GM21717 (cell line): ENCODE measurements around the gene MAL.
"Not testable (repeated sequence)": the region's sequence is repeated elsewhere in the genome, so short reads cannot be mapped to it uniquely, and the experiment has no call there.

ENCODE experiments used
- ATAC-seq: cut with Tn5 transposase; IDR thresholded peaks from one replicate; pipeline ENCODE4 v1.9.1; 2021; ENCODE audit warnings: mild to moderate bottlenecking, moderate library complexity; ENCODE audit not compliant: unreplicated experiment

Gene MAL

DNA sequence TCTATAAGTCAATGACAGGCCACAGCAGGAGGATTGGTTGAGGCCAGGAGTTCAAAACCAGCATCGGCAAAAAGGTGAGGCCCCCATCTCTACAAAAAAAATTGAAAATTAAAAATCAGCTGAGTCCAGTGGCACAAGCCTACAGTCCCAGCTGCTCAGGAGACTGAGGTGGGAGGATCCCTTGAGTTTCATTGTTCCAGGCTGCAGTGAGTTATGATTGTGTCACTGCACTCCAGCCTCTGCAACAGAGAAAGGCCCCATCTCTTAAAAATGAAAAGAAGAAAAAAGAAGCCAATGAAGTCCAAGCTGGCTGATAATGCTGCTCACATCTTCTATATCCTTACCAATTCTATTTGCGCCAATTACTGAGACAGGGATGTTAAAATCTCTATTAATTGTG is 57.0 kb downstream of the MAL start:
- ATAC-seq: no peak

DNA sequence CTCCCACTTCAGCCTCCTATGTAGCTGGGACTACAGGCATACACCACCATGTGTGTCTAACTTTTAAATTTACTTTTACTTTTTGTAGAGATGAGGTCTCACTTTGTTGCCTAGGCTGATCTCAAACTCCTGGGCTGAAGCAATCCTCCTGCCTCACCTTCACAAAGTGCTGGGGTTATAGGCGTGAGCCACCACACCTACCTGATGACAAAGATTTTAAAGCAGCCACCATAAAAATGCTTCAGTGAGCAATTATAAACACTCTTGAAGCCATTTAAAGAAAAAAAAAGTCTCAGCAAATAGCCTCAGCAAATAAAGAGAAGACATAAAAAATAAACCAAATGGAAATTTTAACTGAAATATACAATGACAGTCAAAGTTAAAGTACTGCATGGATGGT is 60.5 kb downstream of the MAL start:
- no peak for ATAC-seq

DNA sequence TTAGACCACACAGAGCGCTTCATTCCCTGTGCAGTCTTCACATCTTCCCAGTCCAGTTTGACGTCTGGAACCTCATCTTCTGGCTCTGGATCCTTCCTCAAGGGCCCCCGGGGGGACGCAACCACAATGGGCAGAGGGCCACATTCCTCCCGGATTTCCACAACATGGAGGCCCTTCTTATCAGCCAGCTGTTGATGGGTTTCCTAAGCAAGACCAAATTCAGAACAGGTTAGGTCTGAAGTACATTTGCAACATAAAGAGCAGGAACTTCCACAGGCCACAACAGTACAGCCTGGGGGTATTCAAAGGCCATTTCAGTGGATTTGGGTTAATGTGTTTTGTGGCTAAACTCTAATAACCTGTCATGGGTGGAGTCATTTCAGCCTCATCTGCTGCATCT is 61.9 kb downstream of the MAL start:
- no peak for ATAC-seq

DNA sequence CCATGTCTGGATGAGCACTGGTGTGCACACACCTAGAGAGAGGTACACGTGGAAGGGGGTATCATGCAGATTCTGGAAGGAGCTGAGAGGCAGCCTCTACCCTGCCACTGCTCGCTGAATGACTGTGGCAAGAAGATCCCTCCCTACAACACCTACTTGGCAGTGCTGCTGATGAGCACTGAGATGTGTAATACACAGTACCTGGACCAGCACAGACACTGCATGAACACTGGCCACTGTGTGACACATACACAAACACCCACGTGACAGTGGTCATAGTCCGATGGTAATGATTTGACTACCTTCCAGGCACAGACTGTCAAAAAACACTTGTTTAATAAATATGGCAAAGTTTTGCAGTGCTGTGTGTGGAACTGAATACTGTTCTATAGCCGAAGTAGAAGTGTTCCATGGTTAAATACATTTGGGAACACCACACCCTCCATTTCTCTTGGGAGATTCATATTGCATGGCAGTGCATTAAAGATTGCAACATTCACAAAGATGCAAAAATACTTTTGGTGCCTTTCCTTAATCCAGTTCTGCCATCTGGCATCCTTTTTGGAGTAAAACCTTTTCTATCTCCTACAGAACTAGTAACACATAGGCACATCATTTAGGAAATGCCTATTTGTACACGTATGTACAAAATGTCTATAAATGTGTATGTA is 66.5 kb downstream of the MAL start:
- no peak for ATAC-seq

DNA sequence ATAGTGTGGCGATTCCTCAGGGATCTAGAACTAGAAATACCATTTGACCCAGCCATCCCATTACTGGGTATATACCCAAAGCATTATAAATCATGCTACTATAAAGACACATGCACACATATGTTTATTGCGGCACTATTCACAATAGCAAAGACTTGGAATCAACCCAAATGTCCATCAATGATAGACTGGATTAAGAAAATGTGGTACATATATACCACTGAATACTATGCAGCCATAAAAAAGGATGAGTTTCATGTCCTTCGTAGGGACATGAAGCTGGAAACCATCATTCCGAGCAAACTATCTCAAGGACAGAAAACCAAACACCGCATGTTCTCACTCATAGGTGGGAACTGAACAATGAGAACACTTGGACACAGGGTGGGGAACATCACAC is 72.8 kb downstream of the MAL start:
- not testable (repeated sequence) for ATAC-seq

DNA sequence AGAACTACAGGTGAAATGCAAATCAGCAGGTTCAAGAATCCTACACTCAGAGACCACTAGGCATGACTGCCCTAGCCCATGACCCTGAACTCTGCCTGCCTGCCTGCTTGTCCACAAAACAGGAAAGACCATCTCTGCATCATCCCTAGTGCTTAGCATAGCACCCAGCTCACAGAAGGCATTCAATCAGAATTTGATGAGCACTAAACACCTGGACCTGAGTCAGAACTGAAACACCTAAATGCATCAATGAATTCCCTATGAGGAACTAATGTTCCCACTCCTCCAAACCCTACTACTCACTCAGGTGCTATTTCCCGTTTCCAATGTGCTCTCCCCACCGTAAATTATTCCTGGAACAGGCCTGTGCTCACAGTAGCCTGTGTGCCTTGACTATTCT is 74.4 kb downstream of the MAL start:
- no peak for ATAC-seq
